ENCODE data around the gene DCPS. TPM values are rescaled to one million over a fixed set of nuclear protein-coding genes. Genes with fewer than 3 reads are reported as not detected.
A peak's percentile ranks its signal among the peaks of the same experiment; 100 is the strongest.

The DCPS gene
- total RNA-seq, 1 donor from 2014 or later = 15.5 TPM

DNA sequence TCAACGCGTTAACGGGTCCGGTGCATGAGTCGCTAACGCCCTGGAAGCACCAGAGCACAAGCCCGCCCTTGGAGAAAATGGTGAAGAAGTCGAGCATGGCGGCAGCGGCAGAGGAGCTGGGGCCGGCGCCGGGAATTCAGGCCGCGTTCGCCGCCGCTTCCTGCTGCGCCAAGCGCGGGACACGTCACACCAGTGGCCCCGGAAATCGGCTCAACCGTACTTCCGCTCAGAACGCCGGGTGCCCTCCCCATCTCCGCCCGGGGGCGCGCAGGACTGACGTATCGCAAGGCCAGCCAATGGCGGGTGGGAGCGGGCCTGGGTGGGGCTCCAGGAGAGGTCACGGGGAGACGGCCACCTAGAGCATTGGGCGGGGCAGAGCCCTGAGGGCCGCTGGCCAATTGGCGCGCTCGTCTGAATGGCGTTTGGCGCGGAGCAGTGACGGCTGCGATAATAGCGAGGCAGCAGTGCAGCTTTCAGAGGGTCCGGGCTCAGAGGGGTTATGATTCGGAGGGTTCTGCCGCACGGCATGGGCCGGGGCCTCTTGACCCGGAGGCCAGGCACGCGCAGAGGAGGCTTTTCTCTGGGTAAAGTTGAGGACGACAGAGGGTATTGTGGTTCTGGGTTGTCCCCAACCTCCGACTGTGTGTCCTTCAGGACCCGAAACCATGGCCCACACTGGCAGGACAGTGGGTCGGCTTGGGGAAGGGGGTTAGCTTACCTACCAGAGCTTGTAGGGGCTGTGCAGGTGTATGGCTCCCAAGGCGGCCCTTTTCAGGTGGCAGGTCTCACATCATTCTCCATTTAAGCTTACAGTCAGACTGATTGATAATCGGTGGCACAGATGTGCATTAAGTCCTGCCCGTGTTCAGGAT, 34.9 kb upstream of the DCPS start, which contains the start of the genes FOXRED1 and SRPRA:
FOXRED1 (plus strand) TSS at position 447 of the 872 bp plus-strand sequence; CDS start at position 500, 53 bp downstream.
SRPRA (minus strand) TSS at position 188 of the 872 bp plus-strand sequence; CDS start at position 97, 91 bp downstream.
- H3K4me3 ChIP-seq = peak within 1 kb of the TSS; percentile 93
- ATAC-seq (peak; percentile 99), DNase-seq (peak; percentile 100)
- H3K27me3 ChIP-seq = no peaks in the 10 kb centered on the region
- peak within 1 kb of the TSS; percentile 96 for H3K27ac ChIP-seq
- H3K36me3 ChIP-seq = peaks cover 44% of the 10 kb centered on the region
- intact Hi-C loops (cut with DNase I) = no loop called here
- TF ChIP-seq, protein P1, sequence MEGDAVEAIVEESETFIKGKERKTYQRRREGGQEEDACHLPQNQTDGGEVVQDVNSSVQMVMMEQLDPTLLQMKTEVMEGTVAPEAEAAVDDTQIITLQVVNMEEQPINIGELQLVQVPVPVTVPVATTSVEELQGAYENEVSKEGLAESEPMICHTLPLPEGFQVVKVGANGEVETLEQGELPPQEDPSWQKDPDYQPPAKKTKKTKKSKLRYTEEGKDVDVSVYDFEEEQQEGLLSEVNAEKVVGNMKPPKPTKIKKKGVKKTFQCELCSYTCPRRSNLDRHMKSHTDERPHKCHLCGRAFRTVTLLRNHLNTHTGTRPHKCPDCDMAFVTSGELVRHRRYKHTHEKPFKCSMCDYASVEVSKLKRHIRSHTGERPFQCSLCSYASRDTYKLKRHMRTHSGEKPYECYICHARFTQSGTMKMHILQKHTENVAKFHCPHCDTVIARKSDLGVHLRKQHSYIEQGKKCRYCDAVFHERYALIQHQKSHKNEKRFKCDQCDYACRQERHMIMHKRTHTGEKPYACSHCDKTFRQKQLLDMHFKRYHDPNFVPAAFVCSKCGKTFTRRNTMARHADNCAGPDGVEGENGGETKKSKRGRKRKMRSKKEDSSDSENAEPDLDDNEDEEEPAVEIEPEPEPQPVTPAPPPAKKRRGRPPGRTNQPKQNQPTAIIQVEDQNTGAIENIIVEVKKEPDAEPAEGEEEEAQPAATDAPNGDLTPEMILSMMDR (IDR thresholded peaks at IDR 0.05) = no peak
- no peaks in the 10 kb centered on the region for H3K9me3 ChIP-seq
- peaks cover 17% of the 10 kb centered on the region for H3K4me1 ChIP-seq

DNA sequence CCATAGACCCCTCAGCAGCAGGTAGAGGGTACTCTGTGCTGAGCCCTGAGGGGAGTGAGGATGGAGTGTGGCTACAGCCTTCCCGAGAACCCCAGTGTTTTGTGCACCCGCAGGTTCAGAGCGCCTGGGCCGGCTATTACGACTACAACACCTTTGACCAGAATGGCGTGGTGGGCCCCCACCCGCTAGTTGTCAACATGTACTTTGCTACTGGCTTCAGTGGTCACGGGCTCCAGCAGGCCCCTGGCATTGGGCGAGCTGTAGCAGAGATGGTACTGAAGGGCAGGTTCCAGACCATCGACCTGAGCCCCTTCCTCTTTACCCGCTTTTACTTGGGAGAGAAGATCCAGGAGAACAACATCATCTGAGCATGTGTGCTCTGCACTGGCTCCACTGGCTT, 26.5 kb upstream of the DCPS start:
- Histone ChIP-seq H3K9me3 (no peaks in the 10 kb centered on the region), H3K4me1 (peaks cover 11% of the 10 kb centered on the region), H3K27ac (no peak overlapping the region), H3K36me3 (peaks cover 18% of the 10 kb centered on the region), H3K4me3 (no peak overlapping the region), H3K27me3 (no peaks in the 10 kb centered on the region)
- DNase-seq (no peak), ATAC-seq (no peak)
- TF ChIP-seq, protein P1 (IDR thresholded peaks at IDR 0.05) = no peak
- intact Hi-C loops (cut with DNase I) = no loop called here

DNA sequence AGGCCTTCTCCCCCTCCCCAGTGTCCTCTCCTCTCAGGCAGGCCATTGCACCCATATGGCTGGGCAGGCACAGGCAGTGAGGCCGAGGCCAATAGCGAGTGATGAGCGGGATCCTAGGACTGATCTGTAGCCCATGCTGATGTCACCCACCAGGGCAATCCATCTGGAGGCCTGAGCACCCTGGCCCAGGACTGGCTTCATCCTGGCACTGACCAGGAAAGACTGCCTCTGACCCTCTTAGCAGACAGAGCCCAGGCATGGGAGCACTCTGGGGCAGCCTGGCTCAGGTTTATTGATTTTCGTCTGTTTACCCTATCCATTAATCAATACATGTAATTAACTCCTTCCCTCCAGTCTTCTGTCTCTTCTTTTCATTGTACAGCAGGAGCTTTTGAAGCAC, 26.1 kb upstream of the DCPS start:
- Histone ChIP-seq H3K27me3 (no peaks in the 10 kb centered on the region), H3K4me1 (peaks cover 12% of the 10 kb centered on the region), H3K9me3 (no peaks in the 10 kb centered on the region), H3K36me3 (peaks cover 18% of the 10 kb centered on the region), H3K4me3 (no peak overlapping the region), H3K27ac (no peak overlapping the region)
- intact Hi-C loops (cut with DNase I) = no loop called here
- ATAC-seq = no peak
- TF ChIP-seq, protein P1 (IDR thresholded peaks at IDR 0.05) = no peak
- no peak for DNase-seq

DNA sequence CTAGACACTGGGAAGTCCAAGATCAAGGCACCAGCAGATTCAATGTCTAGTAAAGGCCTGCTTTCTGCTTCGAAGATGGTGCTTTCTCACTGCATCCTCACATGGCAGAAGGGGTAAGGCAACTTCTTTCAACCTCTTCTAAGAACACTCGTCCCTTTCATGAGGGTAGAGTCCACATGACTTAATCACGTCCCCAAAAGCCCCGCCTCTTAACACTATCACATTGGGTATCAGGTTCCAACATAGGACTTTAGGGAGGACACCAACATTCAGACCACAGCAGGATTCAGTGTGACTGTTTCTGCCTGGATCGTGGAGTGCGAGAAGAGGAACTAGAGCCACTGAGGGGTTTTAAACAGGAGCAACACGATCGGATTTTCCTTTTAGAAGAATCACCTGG, 24.7 kb upstream of the DCPS start:
- DNase-seq = no peak
- ATAC-seq = no peak

DNA sequence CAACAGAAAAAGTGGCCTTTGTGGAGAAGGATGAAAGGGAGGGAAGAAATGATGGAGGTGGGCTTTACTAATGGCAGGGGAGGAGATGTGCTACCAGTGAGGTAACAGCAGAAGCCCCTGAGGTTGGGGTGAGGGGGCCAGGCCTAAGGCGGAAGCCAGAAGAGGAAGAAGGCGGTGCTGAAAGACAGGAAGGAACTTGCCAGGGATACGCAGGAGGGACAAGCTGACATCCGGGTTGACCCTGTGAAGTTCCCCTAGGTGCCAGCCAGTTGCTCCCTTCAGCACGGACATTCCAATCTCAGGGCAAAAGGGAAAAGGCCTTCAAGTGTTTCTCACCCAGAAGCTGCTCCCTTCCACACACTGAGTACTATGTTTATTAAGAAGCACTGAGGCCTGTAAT, 23.3 kb upstream of the DCPS start:
- H3K4me1 ChIP-seq = peaks cover 23% of the 10 kb centered on the region
- H3K4me3 ChIP-seq = no peak overlapping the region
- ATAC-seq = peak; percentile 13
- DNase-seq = no peak
- TF ChIP-seq, protein P1 (IDR thresholded peaks at IDR 0.05) = no peak
- H3K36me3 ChIP-seq = peaks cover 7% of the 10 kb centered on the region
- no peaks in the 10 kb centered on the region for H3K9me3 ChIP-seq
- no peaks in the 10 kb centered on the region for H3K27me3 ChIP-seq
- H3K27ac ChIP-seq = peak overlapping the region; percentile 40
- intact Hi-C loops (cut with DNase I) = no loop called here

More for the DNA sequence above, 24.7 kb upstream of the DCPS start:
- H3K36me3 ChIP-seq = peaks cover 8% of the 10 kb centered on the region
- intact Hi-C loops (cut with DNase I) = no loop called here
- no peaks in the 10 kb centered on the region for H3K27me3 ChIP-seq
- TF ChIP-seq, protein P1 (IDR thresholded peaks at IDR 0.05) = no peak
- no peak overlapping the region for H3K27ac ChIP-seq
- no peaks in the 10 kb centered on the region for H3K9me3 ChIP-seq
- peaks cover 19% of the 10 kb centered on the region for H3K4me1 ChIP-seq
- H3K4me3 ChIP-seq = no peak overlapping the region
